Astrocyte of the spinal cord (primary cell): Measurements from ENCODE around the gene KIF3B.

Source experiments
- DNase-seq: peaks from one replicate; pipeline ENCODE4 v3.0.0; 2011; ENCODE audit warnings: low read depth, low spot score
- H3K4me3 ChIP-seq: 2 replicates; pipeline ENCODE4 v1.5.1; 2011; ENCODE audit warnings: low read depth, mild to moderate bottlenecking, low read length, moderate library complexity
- in situ Hi-C: cut with HindIII; loops from 2 replicates; pipeline ENCODE4 v1.10.0; 2017; ENCODE audit warnings: low sequenced_read_pairs
- TF ChIP-seq, protein P1 (sequence below): IDR thresholded peaks from 2 replicates; pipeline ENCODE4 v1.5.1; 2012; ENCODE audit warnings: low read depth, mild to moderate bottlenecking, low read length, inconsistent platforms

The KIF3B gene

GRCh38 chr20:32302507-32302872 lies 25.0 kb downstream of the KIF3B start:
- no peak for DNase-seq
- TF ChIP-seq, protein P1, sequence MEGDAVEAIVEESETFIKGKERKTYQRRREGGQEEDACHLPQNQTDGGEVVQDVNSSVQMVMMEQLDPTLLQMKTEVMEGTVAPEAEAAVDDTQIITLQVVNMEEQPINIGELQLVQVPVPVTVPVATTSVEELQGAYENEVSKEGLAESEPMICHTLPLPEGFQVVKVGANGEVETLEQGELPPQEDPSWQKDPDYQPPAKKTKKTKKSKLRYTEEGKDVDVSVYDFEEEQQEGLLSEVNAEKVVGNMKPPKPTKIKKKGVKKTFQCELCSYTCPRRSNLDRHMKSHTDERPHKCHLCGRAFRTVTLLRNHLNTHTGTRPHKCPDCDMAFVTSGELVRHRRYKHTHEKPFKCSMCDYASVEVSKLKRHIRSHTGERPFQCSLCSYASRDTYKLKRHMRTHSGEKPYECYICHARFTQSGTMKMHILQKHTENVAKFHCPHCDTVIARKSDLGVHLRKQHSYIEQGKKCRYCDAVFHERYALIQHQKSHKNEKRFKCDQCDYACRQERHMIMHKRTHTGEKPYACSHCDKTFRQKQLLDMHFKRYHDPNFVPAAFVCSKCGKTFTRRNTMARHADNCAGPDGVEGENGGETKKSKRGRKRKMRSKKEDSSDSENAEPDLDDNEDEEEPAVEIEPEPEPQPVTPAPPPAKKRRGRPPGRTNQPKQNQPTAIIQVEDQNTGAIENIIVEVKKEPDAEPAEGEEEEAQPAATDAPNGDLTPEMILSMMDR = no peak
- no peak overlapping the region for H3K4me3 ChIP-seq
- in situ Hi-C loops = no loop called here

- DNase-seq = no peak
- in situ Hi-C loops = no loop called here
- TF ChIP-seq, protein P1 = no peak
- H3K4me3 ChIP-seq = no peak overlapping the region
These were observed 26.8 kb downstream of the KIF3B start for GRCh38 chr20:32304131-32304746.

- H3K4me3 ChIP-seq = no peak overlapping the region
- in situ Hi-C loops = no loop called here
- TF ChIP-seq, protein P1 = no peak
These were observed 35.4 kb downstream of the KIF3B start for GRCh38 chr20:32312718-32313424.

DNA sequence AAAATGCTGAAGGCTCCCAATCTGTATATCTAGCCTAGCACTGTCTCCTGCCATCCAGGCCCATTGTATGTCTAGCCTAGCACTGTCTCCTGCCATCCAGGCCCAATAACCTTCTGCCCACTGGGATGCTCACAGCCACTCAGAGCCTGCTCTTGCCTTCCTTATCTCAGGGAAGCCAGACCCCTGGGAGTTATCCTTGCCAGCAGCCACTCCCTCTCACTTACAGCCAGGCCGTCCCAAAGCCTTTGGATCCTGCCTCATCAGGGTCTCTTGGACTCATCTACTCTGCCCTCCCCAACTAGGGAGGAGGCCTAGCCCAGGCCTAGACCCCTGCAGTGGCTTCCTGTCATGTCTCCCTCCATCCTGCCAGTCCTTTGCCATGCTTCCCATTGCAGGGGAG lies 37.3 kb downstream of the KIF3B start:
- TF ChIP-seq, protein P1 = no peak
- H3K4me3 ChIP-seq = no peak overlapping the region
- in situ Hi-C loops = no loop called here
- no peak for DNase-seq

More at GRCh38 chr20:32312718-32313424, 35.4 kb downstream of the KIF3B start:
- DNase-seq = no peak

GRCh38 chr20:32315399-32315798 lies 37.9 kb downstream of the KIF3B start:
- DNase-seq = no peak
- H3K4me3 ChIP-seq = no peak overlapping the region
- in situ Hi-C loops = no loop called here
- TF ChIP-seq, protein P1 = no peak

- in situ Hi-C loops = no loop called here
- DNase-seq = no peak
- no peak overlapping the region for H3K4me3 ChIP-seq
- TF ChIP-seq, protein P1 = no peak
These were observed 38.4 kb downstream of the KIF3B start for GRCh38 chr20:32315891-32316290.
